Measurements from ENCODE around the gene B4GALNT4.
"Not testable (repeated sequence)": the region's sequence is repeated elsewhere in the genome, so short reads cannot be mapped to it uniquely, and the experiment has no call there.

The B4GALNT4 gene

DNA sequence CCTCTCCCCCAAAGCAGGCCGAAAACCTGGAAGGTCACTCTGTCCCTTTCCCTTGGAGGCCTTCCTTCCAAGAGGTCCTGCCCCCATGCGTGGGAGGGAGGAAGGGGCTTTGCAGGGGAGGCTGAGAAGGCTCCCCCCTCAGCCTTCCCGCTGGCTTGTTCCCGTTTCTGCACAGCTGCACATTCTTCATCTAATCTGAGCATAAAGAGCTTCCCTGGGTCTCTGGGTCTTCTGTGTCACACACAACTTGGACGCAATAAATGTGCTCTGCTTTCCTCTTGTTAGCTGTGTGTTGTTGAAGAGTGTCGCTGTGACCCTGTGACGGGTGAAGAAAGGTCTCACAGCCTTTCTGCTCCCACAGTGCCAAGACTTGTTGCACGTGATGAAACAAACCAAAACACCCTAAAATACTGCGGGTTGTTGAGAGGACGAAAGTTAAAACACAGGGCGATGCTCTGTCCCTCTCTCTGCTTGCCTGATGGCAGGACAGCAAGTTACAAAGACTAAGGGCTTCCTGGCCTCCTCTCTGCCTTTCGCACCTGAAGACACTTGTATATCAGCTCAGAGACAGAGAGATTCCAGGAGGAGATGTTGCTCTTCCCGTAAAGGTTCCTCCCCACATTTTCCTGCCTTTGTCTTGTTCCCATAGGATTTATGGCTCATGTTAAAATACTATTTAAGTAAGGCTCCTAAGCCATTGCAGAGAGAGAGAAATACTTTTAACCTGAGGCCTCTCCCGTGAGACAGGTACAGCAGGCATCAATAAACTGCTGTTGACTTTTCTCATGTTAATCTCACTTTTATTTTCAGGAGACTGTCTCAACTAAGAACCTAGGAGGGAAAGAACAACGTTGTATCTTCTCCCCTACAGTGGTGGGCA lies 33.3 kb upstream of the B4GALNT4 start:
- no peak for DNase-seq

GRCh38 chr11:336659-337198 lies 32.6 kb upstream of the B4GALNT4 start:
- no peak for DNase-seq

GRCh38 chr11:337711-338110 lies 31.6 kb upstream of the B4GALNT4 start:
- no peak for DNase-seq

- no peak for DNase-seq
These were observed 29.3 kb upstream of the B4GALNT4 start for GRCh38 chr11:339963-340362.

DNA sequence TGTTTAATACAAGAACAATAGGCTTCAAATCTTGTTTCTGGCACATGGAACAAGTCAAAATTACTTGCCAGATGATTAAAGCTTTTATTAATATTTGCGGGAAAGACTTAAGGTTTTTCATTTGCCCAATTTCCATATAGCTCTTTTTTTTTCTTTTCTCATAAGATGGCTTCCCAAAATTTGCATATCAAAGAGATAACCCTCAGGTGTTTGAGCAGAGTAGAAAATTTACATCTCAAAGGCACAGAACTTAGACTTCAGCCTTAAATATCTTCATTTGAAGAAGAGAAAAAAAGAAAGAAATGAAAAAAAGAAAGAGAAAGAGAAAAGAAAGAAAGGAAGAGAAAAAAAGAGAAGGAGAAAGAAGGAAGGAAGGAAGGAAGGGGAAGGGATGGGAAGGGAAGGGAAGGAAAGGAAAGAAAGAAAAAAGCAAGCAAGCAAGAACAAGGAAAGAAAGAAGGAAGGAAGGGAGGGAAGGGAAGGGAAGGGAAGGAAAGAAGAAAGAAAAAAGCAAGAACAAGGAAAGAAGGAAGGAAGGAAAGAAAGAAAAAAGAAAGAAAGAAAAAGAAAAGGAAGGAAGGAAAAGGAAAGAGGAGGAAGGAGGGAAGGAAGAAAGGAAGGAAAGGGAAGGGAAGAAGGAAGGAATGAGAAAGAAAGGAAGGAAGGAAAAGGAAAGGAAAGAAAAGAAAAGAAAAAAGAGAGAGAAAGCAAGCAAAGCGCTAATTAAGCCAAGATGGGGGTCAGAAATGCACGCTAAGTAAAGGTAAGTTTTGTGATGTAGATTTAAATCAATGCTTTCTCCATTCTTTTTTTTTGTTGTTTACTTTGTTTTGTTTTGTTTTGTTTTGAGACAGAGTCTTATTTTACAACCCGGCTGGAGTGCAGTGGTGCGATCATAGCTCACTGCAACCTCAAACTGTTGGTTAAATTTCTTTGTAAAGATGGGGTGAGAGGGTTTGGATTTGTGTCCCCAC lies 28.5 kb upstream of the B4GALNT4 start:
- no peak for DNase-seq

- DNase-seq: no peak
These were observed 27.0 kb upstream of the B4GALNT4 start for GRCh38 chr11:342328-342727.

GRCh38 chr11:344836-345578 lies 24.3 kb upstream of the B4GALNT4 start:
- no peak for DNase-seq

DNA sequence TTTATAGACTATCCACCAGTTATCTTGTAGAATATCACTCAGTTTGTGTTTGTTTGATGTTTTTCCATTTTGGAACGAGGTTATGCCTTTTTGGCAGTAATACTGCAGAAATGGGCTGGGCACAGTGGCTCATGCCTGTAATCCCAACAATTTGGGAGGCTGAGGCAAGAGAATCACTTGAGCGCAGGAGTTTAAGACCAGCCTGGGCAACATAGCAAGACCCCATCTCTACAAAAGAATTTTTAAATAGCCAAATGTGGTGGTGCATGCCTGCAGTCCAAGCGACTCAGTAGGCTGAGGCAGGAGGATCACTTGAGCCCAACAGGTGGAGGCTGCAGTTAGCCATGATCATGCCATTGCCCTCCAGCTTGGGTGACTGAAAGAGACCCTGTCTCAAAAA lies 22.8 kb upstream of the B4GALNT4 start:
- no peak for DNase-seq

- not testable (repeated sequence) for DNase-seq
These were observed 19.9 kb upstream of the B4GALNT4 start for GRCh38 chr11:349270-349954.

- DNase-seq: not testable (repeated sequence)
These were observed 19.1 kb upstream of the B4GALNT4 start for GRCh38 chr11:350033-350722.

DNA sequence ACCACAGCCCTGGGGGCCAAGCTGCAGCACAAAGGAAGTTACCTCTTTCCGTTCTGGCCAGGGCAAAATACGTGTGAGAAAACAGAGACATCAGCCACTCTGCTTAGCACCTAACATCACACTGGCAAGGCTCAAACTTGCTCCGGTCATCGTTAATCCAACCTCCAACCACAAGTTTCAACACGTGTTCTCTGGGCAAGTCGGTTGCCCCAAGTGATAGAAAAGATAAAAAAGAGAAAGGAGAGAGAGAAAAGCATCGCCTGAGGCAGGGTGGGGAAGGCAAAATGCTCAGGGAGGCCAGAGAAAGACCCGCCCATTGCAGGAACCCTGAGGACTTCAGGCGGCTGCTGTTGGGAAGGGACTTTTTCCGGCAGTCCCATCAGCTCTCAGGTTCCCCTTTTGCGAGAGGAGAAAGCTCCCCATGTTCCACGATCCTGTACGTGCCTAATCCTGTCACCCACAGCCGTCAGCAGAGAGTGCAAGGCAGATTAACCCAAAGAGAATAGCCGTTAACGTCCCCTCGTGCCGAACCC lies 18.5 kb upstream of the B4GALNT4 start:
- DNase-seq: no peak

DNA sequence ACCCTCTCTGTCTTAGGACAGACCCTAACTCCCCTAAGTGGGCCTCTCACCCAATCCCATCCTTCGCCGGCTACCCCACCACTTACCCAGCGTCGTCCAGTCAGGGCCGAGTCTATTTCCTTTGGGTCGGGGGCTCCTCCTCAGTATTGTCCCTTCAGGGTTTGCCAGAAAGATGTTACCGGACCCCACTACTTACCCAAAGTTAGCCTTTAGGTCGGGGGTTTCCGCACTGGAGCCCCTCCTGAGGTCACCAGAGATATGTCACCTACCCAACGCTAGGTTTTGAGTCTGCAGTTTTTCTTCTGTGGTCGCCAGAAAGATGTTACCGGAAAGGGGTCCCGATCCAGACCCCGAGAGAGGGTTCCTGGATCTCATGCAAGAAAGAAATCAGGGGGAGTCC lies 17.9 kb upstream of the B4GALNT4 start:
- no peak for DNase-seq

GRCh38 chr11:352456-353031 lies 16.8 kb upstream of the B4GALNT4 start:
- no peak for DNase-seq

- DNase-seq: no peak
These were observed 16.0 kb upstream of the B4GALNT4 start for GRCh38 chr11:353179-353873.

DNA sequence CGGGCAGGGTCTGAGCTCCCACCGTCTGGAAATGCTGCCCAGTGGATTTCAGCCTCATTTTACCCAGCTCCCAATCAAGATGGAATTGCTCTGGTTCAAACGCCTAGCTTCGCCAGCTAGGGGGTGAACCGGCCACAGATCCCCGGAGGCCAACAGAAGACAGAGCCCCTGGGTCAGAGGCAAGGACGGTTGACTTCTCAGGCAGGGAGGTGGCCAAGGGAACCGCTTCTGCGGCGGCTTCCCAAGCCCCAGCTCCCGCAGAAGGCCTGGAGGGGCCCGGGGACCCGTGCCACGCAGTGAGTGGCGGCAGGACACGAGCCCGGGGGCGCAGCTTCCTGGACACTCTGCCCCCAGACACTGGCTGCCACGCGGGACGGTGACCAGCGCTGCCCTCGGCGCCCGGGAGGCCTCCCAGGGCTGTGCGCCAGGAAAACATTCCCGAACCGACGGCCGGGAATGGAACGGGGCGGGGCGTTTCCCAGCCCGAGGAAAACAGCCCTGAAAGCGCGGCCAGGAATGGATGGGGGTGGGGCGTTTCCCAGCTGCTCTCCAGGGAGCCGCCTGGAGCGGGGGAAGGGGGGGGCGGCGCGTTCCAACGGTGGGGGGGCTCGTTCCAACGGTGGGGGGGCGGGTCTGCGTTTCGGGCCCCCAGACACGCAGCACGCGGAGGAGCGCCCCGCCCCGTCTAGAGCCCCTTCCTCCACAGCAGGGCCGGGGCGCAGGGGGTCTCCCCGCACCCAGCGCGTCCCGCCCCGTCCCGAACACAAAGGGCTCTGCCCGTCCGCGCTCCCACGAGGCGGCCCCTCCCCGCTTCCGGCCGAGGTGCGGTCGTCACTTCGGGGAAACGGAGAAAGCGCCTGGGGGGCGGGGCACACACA lies 13.5 kb upstream of the B4GALNT4 start:
- peak; percentile 88 for DNase-seq

- DNase-seq: no peak
These were observed 12.7 kb upstream of the B4GALNT4 start for GRCh38 chr11:356610-357009.

DNA sequence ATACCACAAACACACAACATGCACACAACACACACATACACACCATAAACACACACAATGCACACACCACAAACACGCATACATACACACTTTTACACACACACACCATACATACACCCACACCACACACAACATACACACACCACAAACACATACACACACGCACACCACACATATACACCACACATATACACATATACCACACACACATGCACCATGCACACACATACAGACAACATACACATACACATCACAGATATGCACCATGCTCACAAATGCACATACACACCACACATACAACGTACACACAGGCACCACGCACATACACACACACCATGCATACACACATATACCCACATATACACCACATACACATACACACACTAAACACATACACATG lies 11.7 kb upstream of the B4GALNT4 start:
- no peak for DNase-seq

GRCh38 chr11:358129-358800 lies 11.0 kb upstream of the B4GALNT4 start:
- no peak for DNase-seq

All from stimulated activated CD4-positive, alpha-beta T cell treated with anti-CD3 and anti-CD28 coated beads, Interleukin-4, amount 100 ng/mL, for 24 hours (primary cell).